ENCODE data around the gene RASSF4.
A peak's percentile ranks its signal among the peaks of the same experiment; 100 is the strongest.

The RASSF4 gene

DNA sequence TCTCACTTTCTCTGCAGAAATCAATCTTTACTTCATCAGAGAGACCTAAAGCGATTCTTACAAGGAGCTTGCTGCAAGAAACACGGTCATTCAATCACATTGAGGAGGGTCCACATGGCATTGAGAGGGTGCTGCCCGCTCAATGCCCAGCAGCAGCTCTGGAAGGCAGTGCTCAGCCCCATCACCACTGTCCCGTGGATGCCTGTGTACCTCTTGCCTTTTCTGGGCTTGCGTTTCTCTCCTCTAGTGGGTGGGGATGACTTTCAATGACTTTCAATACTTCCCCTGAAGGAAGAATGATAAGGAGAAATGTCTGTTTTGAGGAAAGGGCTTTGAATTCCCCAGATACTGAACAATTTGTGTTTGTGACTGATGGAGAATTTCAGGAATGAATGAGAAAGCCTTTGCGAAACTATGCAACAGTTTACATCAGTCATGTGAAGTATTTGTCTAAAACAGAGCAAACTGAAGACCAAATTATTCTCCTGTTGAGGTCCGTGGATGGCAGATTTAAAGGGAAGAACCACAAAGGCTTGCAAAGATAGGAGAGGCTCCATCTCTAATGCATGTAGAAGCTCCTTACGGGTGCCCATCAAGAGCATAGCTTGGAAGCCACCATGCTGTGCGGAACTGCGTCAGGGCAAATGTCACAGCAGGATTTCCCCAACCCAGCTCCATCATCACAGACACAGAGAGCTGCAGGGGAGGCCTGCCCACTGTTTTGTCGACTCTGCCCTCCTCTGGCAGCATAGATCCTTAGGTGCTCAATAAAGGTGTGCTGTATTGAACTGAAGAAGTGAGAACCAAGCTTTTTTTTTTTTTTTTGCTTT is 34.5 kb downstream of the RASSF4 start:
- no peaks in the 10 kb centered on the region for H3K79me2 ChIP-seq (ENCODE audit: low read length)
- no peak overlapping the region for H2AFZ ChIP-seq (ENCODE audit: low read depth, low read length)
- no peaks in the 10 kb centered on the region for H3K4me1 ChIP-seq (ENCODE audit: low read length)
- H3K4me3 ChIP-seq (ENCODE audit: low read length): no peak overlapping the region
- no peaks in the 10 kb centered on the region for H3K27me3 ChIP-seq (ENCODE audit: low read depth, low read length)
- no peak overlapping the region for H3K4me2 ChIP-seq (ENCODE audit: low read length)
- no peaks in the 10 kb centered on the region for H3K9me3 ChIP-seq (ENCODE audit: insufficient read depth, low read length)
- TF ChIP-seq CTCF (IDR thresholded peaks at IDR 0.05; ENCODE audit: low read depth, low read length) (peak; percentile 27), EZH2phosphoT487 (IDR thresholded peaks at IDR 0.05; ENCODE audit: low read depth) (no peak)
- no peaks in the 10 kb centered on the region for H3K36me3 ChIP-seq (replicated peaks; ENCODE audit: low read depth, low read length)
- H3K27ac ChIP-seq (ENCODE audit: low read length): no peak overlapping the region
- H3K9ac ChIP-seq (ENCODE audit: low read length): no peak overlapping the region
- H4K20me1 ChIP-seq (ENCODE audit: insufficient read depth, low read length): no peaks in the 10 kb centered on the region

- H3K9ac ChIP-seq (ENCODE audit: low read length): no peak overlapping the region
Observed at GRCh38 chr10:44994752-44995530, 35.3 kb downstream of the RASSF4 start.

DNA sequence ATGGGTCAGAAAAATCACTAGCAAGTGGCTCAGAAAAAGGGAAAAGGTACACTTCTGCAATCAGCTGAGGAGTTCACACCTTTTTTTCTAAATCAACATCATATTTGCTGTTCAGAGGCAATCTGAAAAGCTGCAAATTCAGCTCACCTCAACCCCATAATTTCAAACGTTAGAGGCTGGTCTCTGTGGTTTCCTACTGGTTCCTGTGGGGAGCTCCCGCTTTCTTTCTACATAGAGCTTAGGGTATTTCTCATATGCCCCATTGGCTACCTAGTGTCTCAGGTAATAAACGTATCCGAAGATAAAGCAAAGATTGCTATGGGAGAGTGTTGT is 35.9 kb downstream of the RASSF4 start:
- Histone ChIP-seq H3K4me2 (ENCODE audit: low read length) (no peak overlapping the region), H3K27ac (ENCODE audit: low read length) (no peak overlapping the region), H3K36me3 (replicated peaks; ENCODE audit: low read depth, low read length) (no peaks in the 10 kb centered on the region), H3K9ac (ENCODE audit: low read length) (no peak overlapping the region), H3K4me1 (ENCODE audit: low read length) (peaks cover 4% of the 10 kb centered on the region), H2AFZ (ENCODE audit: low read depth, low read length) (no peak overlapping the region), H3K27me3 (ENCODE audit: low read depth, low read length) (no peaks in the 10 kb centered on the region), H3K9me3 (ENCODE audit: insufficient read depth, low read length) (no peaks in the 10 kb centered on the region), H4K20me1 (ENCODE audit: insufficient read depth, low read length) (no peaks in the 10 kb centered on the region), H3K79me2 (ENCODE audit: low read length) (no peaks in the 10 kb centered on the region), H3K4me3 (ENCODE audit: low read length) (no peak overlapping the region)
- TF ChIP-seq CTCF (IDR thresholded peaks at IDR 0.05; ENCODE audit: low read depth, low read length) (no peak), EZH2phosphoT487 (IDR thresholded peaks at IDR 0.05; ENCODE audit: low read depth) (no peak)

More at GRCh38 chr10:44994752-44995530, 35.3 kb downstream of the RASSF4 start:
- TF ChIP-seq EZH2phosphoT487 (IDR thresholded peaks at IDR 0.05; ENCODE audit: low read depth): no peak
- no peak for TF ChIP-seq CTCF (IDR thresholded peaks at IDR 0.05; ENCODE audit: low read depth, low read length)
- no peaks in the 10 kb centered on the region for H3K4me1 ChIP-seq (ENCODE audit: low read length)
- H3K9me3 ChIP-seq (ENCODE audit: insufficient read depth, low read length): no peaks in the 10 kb centered on the region
- H3K27ac ChIP-seq (ENCODE audit: low read length): no peak overlapping the region
- no peaks in the 10 kb centered on the region for H3K79me2 ChIP-seq (ENCODE audit: low read length)
- H3K36me3 ChIP-seq (replicated peaks; ENCODE audit: low read depth, low read length): no peaks in the 10 kb centered on the region
- H3K4me2 ChIP-seq (ENCODE audit: low read length): no peak overlapping the region
- no peak overlapping the region for H2AFZ ChIP-seq (ENCODE audit: low read depth, low read length)
- no peak overlapping the region for H3K4me3 ChIP-seq (ENCODE audit: low read length)
- no peaks in the 10 kb centered on the region for H4K20me1 ChIP-seq (ENCODE audit: insufficient read depth, low read length)
- H3K27me3 ChIP-seq (ENCODE audit: low read depth, low read length): no peaks in the 10 kb centered on the region

DNA sequence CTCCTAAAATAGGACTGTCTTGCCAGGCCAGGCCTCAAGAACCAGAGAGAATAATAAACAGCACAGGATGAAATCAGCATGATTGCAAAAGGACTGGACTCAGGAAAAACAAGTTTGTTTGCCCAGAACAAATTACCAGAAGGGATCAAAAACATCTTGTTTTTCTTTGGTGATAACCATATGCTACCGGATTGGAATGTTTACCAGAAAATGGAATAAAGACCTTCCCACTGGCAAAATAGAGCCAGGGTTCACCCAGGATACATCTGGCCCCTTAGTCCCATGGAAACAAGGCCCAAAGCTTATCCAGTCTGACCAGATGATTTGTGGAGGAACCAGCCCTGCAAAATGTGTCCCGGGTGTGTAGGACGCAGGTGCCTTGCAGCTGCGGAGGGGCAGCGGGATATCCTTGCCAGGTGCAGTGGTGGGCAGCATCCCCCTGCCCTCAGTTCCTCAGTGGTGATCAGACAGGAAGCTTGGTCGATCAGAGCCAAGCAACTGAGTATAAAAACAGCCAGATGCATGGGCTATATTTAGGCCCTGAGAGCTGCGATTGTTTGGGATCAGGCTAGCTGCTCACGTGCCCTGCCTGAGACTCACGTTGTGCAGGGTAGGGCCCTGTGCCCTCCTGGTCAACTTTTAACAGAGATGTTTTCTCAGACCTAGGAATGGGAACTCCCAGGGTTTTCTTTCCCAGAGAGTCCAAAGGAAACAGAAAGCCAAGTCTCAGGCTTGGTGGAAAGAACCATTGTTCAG is 36.5 kb downstream of the RASSF4 start:
- H3K9me3 ChIP-seq (ENCODE audit: insufficient read depth, low read length): no peaks in the 10 kb centered on the region
- H3K36me3 ChIP-seq (replicated peaks; ENCODE audit: low read depth, low read length): no peaks in the 10 kb centered on the region
- TF ChIP-seq CTCF (IDR thresholded peaks at IDR 0.05; ENCODE audit: low read depth, low read length) (no peak), EZH2phosphoT487 (IDR thresholded peaks at IDR 0.05; ENCODE audit: low read depth) (no peak)
- H3K4me1 ChIP-seq (ENCODE audit: low read length): peaks cover 4% of the 10 kb centered on the region
- H3K27me3 ChIP-seq (ENCODE audit: low read depth, low read length): no peaks in the 10 kb centered on the region
- H2AFZ ChIP-seq (ENCODE audit: low read depth, low read length): no peak overlapping the region
- H3K9ac ChIP-seq (ENCODE audit: low read length): no peak overlapping the region
- peaks cover 1% of the 10 kb centered on the region; the same call in 1 of the 2 replicates for H3K79me2 ChIP-seq (ENCODE audit: low read length)
- H3K4me2 ChIP-seq (ENCODE audit: low read length): no peak overlapping the region
- no peaks in the 10 kb centered on the region for H4K20me1 ChIP-seq (ENCODE audit: insufficient read depth, low read length)
- H3K27ac ChIP-seq (ENCODE audit: low read length): no peak overlapping the region
- H3K4me3 ChIP-seq (ENCODE audit: low read length): no peak overlapping the region

Measured in OCI-LY3 (cell line).